PC-3 (cell line): ENCODE measurements around the gene NPB.

Experiments
- EZH2 ChIP-seq: fragments of 300-600 bp; sonication (generic); IDR thresholded peaks from one replicate; pipeline ENCODE4 v1.6.1; 2017; ENCODE audit warnings: antibody characterized with exemption, mild to moderate bottlenecking, low read length; ENCODE audit not compliant: unreplicated experiment
- TF ChIP-seq, protein P1 (sequence below): fragments of 300-600 bp; sonication (generic); conservative IDR thresholded peaks from 2 replicates; pipeline ENCODE4 v1.5.1; 2017; ENCODE audit warnings: antibody characterized with exemption, low read depth, mild to moderate bottlenecking, low read length

GRCh38 chr17:81884968-81885367 lies 17.1 kb upstream of the NPB start:
- TF ChIP-seq, protein P1, sequence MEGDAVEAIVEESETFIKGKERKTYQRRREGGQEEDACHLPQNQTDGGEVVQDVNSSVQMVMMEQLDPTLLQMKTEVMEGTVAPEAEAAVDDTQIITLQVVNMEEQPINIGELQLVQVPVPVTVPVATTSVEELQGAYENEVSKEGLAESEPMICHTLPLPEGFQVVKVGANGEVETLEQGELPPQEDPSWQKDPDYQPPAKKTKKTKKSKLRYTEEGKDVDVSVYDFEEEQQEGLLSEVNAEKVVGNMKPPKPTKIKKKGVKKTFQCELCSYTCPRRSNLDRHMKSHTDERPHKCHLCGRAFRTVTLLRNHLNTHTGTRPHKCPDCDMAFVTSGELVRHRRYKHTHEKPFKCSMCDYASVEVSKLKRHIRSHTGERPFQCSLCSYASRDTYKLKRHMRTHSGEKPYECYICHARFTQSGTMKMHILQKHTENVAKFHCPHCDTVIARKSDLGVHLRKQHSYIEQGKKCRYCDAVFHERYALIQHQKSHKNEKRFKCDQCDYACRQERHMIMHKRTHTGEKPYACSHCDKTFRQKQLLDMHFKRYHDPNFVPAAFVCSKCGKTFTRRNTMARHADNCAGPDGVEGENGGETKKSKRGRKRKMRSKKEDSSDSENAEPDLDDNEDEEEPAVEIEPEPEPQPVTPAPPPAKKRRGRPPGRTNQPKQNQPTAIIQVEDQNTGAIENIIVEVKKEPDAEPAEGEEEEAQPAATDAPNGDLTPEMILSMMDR: no peak
- no peak for TF ChIP-seq EZH2
